Uterus (tissue), 2 donors: ENCODE measurements around the gene PRKX.

ENCODE experiments used
- CTCF ChIP-seq, 4 experiments: fragments of 200-600 bp in 2 of 4; fragments of 450-650 bp in 2 of 4; sonication (generic) in 2 of 4; IDR thresholded peaks; one replicate each; pipeline ENCODE4 v1.5.1; 2016 to 2019; ENCODE audit warnings: antibody characterized with exemption in 4 of 4, mild to moderate bottlenecking in 2 of 4, moderate library complexity in 1 of 4
- POLR2A ChIP-seq, 2 donors: fragments of 450-650 bp; IDR thresholded peaks; one replicate each; pipeline ENCODE4 v1.6.1; 2016; ENCODE audit warnings: antibody characterized with exemption in 2 of 2, mild to moderate bottlenecking in 1 of 2, moderate library complexity in 1 of 2

GRCh38 chrX:3678328-3678727 is 35.1 kb downstream of the PRKX start:
- TF ChIP-seq POLR2A (IDR thresholded peaks at IDR 0.05) (no peak), CTCF (IDR thresholded peaks at IDR 0.05) (no peak)
